Stomach (tissue), 4 donors: Measurements from ENCODE around the gene PEX10.

Experiments used
- EP300 ChIP-seq: sonication (generic); formaldehyde crosslinking; IDR thresholded peaks from one replicate; pipeline ENCODE4 v1.6.1; 2017; ENCODE audit warnings: antibody characterized with exemption
- POLR2A ChIP-seq, 4 donors: fragments of 450-650 bp; IDR thresholded peaks; one replicate each; pipeline ENCODE4 v1.6.1; 2016; ENCODE audit warnings: antibody characterized with exemption in 4 of 4, control low read depth in 2 of 4, mild to moderate bottlenecking in 1 of 4, moderate library complexity in 1 of 4
- POLR2AphosphoS5 ChIP-seq, 3 donors: sonication (generic); formaldehyde crosslinking; IDR thresholded peaks; one replicate each; pipeline ENCODE4 v1.6.1; 2016; ENCODE audit warnings: antibody characterized with exemption in 3 of 3
- TF ChIP-seq, protein P1 (sequence below), 7 experiments: fragments of 450-650 bp in 4 of 7; fragments of 200-600 bp in 3 of 7; sonication (generic) in 3 of 7; IDR thresholded peaks; one replicate each; pipeline ENCODE4 v1.5.1; 2016 to 2019; ENCODE audit warnings: antibody characterized with exemption in 7 of 7, control low read depth in 2 of 7, mild to moderate bottlenecking in 1 of 7

DNA sequence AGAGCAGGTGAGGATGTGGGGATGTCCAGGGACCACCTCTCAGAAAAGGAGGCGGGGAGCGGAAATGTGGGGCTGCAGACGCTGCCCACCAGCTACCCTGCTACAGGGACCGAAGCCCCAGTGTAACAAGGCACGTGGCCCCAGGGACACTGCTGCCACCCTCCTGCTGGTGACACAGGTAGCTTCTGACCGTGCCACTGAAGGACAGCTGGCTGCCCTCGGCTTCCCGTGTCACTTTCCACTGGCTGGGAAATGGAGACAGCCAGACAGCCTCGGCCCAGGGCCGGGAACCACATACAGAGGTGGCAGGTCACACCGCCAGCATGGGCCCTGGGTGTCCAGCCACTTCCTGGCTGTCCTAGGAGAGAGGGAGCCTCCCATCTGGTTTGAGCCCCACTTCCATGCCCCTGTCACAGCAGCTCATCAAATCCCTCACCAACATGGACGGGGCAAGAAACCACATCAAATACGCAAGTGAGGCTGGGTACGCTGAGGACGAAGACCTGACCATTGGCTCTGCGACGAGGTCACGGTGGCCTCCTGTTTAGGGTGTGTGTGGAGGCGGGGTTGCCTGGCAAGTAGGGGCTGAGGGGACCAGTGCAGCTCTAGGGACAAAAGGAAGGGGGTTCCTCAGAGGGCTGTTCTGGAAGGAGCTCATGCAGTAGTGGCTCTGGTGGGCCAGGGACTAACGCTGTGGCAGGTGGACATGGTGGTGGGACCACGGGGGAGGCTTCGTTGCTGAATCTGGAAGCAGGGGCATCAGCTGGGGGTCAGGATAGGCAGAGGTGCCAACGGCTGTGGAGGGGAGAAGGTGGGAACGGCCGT is 5.0 kb downstream of the PEX10 start:
- TF ChIP-seq, protein P1, sequence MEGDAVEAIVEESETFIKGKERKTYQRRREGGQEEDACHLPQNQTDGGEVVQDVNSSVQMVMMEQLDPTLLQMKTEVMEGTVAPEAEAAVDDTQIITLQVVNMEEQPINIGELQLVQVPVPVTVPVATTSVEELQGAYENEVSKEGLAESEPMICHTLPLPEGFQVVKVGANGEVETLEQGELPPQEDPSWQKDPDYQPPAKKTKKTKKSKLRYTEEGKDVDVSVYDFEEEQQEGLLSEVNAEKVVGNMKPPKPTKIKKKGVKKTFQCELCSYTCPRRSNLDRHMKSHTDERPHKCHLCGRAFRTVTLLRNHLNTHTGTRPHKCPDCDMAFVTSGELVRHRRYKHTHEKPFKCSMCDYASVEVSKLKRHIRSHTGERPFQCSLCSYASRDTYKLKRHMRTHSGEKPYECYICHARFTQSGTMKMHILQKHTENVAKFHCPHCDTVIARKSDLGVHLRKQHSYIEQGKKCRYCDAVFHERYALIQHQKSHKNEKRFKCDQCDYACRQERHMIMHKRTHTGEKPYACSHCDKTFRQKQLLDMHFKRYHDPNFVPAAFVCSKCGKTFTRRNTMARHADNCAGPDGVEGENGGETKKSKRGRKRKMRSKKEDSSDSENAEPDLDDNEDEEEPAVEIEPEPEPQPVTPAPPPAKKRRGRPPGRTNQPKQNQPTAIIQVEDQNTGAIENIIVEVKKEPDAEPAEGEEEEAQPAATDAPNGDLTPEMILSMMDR (IDR thresholded peaks at IDR 0.05) = no peak
- TF ChIP-seq POLR2A (IDR thresholded peaks at IDR 0.05) (no peak), POLR2AphosphoS5 (IDR thresholded peaks at IDR 0.05) (no peak), EP300 (no peak)
